ENCODE data around the gene SCAPER.
"Not testable (repeated sequence)": the region's sequence is repeated elsewhere in the genome, so short reads cannot be mapped to it uniquely, and the experiment has no call there.

SCAPER gene

DNA sequence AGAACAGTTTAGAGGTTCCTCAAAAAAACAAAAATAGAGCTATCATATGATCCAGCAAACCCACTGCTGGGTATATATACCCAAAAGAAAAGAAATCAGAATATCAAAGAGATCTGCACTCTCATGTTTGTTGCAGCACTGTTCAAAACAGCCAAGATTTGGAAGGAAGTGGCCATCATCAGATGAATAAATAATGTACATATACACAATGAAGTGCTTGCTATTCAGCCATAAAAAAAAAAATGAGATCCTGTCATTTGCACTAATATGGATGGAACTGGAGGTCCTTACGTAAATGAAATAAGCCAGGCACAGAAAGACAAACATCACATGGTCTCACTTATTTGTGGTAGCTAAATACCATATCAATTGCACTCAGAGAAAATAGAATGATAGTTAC is 58.4 kb downstream of the SCAPER start:
- no peak for DNase-seq

DNA sequence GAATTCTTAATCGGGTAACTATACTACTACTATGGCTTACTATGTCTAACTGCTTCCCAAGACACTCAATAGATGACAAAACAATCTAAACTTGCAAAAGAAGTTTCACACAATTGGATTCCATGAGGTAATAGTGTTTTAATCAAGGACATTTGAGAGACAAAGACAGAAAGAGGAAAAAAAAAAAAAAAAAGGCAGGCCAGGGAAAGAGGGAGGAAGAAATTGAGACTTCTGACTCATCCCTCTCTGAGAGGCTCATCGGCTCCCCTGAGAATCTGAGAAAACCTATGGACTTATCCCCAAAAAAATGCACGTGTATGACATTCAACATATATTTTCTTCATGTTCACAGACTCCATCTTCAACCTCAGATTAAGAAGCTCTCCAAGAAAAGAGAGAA is 61.0 kb downstream of the SCAPER start:
- no peak for DNase-seq

DNA sequence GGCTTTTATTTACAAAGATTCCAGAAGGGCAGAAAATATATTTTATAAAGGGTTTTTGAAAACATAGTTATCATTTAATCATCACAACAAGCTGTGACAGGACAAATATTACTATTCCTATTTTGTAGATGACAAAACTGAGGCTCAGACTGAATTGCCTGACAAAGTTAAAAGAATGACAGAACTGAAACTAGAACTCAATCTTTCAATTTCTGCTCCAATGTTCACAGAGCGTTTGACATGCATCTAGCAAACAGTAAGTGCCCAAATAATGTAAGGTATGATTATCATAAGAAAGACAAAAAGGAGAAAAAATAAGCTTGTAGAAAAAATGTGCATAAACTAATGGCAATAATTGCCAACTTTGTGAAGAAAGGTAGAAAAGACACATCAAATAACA is 61.9 kb downstream of the SCAPER start:
- DNase-seq: no peak

GRCh38 chr15:76840830-76841460 is 64.2 kb downstream of the SCAPER start:
- DNase-seq: peak in 1 of 2 donors; percentile 33

DNA sequence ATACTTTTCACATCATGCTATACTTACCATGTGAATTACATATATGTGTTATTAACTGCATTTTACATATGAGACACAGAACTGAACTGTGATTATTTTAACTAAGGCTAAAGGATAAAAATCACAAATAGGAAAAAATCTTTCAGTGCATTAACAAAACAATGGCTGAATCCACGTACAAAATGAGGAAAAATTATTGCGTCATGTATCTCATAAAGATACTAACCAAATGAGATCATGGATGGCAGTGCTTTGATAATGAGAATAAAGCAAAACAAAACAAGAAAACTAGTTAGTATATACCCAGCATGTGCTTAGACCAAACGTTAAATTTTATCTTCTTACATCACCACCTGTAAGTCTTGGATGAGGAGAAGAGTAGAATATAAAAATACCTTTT is 66.0 kb downstream of the SCAPER start:
- no peak for DNase-seq

DNA sequence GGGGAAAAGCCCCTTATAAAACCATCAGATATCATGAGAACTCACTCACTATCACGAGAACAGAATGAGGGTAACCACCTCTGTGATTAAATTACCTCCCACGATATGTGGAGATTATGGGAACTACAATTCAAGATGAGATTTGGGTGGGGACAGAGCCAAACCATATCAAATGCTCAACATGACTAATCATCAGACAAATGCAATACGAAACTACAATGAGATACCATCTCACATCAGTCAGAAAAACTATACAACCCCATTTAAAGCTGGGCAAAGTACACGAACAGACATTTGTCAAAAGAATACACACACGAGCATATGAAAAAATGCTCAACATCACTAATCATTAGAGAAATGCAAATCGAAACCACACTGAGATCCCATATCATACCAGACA is 67.7 kb downstream of the SCAPER start:
- no peak for DNase-seq

DNA sequence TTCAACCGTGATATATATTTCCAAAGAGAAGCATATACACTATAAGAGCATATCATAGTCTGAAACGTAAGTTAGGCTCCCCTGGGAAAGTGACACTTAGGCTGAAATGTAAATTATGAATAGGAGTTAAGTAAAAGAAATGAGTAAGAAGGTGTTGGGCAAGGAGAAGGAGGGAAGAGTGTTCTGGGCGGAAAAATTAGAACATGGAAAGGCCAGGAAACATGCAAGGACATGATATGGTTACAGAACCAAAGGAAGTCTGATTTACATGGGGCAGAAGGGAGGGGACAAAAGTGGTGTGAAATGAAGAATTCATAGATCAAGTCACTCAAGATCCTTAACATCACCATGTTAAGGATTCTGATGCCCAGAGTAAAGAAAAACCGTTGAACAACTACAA is 75.2 kb downstream of the SCAPER start:
- no peak for DNase-seq

DNA sequence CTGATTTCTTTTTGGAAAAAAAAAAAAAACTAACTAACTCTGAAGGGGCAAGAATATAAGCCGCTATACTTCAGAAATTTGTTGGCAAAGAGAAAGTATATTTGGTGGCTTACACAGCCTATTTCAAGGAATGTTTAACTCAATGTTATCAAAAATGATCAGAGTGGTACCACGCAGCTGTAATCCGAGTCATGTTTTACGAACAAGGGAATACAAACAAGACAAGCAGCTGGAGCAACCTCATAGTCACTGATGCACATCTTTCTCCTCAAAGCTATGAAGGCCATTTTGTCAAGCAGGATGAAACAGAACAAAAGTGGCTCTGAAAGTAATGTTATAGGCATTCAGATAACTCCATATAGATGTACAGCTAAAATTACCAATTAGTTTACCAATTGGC is 81.2 kb downstream of the SCAPER start:
- no peak for DNase-seq

GRCh38 chr15:76823303-76823702 is 81.8 kb downstream of the SCAPER start:
- DNase-seq: no peak

DNA sequence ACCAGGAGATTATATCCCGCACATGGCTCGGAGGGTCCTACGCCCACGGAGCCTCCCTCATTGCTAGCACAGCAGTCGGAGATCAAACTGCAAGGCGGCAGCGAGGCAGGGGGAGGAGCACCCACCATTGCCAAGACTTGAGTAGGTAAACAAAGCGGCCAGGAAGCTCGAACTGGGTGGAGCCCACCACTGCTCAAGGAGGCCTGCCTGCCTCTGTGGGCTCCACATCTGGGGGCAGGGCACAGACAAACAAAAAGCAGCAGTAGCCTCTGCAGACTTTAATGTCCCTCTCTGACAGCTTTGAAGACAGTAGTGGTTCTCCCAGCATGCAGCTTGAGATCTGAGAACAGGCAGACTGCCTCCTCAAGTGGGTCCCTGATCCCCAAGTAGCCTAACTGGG is 86.2 kb downstream of the SCAPER start:
- DNase-seq: not testable (repeated sequence)

DNA sequence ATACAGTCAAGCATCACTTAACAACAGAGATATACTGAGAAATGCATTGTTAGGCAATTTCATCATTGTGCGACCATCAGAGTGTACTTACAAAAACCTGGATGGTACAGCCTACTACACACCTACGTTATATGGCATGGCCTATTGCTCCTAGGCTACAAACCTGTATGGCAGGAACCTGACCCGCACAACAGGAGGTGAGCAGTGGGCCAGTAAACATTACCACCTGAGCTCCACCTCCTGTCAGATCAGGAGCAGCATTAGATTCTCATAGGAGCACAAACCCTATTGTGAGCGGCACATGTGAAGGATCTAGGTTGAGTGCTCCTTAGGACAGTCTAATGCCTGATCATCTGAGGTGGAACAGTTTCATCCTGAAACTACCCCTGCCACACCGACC is 89.7 kb downstream of the SCAPER start:
- DNase-seq: no peak

GRCh38 chr15:76812381-76812780 is 92.8 kb downstream of the SCAPER start:
- no peak for DNase-seq

DNA sequence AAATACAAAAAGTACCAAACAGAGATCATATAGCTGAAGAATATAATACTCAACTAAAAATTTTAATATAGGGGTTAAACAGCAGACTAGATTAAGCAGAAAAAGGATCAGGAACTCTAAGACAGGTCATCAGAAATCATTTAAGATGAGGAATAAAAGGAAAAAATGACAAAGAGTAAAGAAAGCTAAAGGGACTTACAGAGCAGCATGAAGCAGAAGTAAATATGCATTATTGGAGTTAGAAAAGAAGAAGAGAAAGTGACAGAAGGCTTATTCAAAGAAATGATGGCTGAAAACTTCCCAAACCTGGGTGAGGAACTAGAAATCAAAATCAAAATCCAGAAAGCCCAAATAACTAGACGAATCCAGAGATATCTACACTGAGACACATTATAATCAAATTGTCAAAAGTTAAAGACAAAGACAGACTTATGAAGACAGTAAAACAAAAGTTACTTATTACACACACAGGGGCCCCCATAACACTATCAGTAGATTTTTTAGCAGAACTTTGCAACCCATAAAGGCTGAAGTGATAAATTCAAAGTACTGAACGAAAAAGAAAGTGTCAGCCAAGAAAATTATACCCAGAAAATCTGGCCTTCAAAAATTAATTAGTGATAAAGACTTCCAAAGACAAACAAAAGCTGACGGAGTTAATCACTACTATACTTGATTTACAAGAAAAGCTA is 95.6 kb downstream of the SCAPER start:
- no peak for DNase-seq

- no peak for DNase-seq
Measured at GRCh38 chr15:76803049-76803571, 102.0 kb downstream of the SCAPER start.

DNA sequence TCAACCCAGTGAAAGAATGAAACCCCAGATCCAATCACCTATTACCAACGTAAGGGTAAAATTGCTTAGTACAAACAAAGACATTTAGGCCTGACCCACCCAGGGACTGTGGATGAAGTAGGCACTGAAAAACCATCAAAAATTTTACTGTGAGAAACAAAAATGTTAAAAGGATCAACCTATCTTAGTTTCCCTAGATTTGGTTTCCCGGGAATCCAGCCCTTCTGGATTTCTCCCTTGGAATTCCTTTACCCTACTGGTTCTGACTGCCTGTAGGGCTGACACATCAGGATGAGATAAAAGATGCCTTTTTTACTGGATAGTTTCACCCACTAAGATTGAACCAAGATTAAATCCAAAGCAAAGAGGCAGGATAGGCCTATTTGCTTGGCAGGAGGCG is 102.7 kb downstream of the SCAPER start:
- DNase-seq: no peak

- DNase-seq: no peak
Measured at GRCh38 chr15:76799760-76800159, 105.4 kb downstream of the SCAPER start.

GRCh38 chr15:76795217-76795616 is 109.9 kb downstream of the SCAPER start:
- DNase-seq: no peak

DNA sequence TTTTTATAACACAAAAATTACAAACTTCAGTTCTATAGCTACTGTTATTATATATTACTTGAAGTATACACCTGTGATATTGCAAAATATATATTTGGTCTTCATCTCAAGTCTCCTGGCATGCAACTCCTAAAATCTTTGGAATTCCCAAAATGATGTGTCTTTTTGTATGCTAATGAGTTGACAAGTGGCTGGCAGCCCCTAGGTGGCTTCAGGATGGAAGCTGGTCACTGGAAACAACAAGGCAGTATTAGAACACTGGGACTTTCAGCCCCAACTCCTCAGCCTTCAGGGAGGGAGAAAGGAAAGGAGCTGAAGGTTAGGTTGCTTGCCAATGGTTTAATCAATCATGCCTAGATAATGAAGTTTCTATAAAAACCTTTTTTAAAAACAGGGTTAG is 112.0 kb downstream of the SCAPER start:
- no peak for DNase-seq

DNA sequence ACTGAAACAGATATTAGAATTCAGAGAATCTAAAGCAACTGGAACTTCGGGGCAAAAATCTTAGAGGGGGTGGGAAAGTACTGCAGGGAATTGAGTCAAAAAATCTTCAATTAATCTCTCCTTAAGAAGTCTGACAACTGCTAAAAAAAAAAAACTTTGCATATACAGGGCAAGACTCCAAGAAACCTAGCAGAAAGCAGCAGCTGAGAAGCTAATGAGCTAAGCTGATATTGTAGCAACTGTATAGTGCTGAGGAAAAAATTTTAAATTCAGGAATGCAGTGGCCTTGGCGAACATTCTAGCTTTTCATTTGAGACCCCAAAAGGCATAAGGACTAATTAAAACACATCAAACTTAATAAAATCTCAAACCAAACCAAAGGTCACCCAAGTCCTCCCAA is 113.6 kb downstream of the SCAPER start:
- DNase-seq: no peak

DNA sequence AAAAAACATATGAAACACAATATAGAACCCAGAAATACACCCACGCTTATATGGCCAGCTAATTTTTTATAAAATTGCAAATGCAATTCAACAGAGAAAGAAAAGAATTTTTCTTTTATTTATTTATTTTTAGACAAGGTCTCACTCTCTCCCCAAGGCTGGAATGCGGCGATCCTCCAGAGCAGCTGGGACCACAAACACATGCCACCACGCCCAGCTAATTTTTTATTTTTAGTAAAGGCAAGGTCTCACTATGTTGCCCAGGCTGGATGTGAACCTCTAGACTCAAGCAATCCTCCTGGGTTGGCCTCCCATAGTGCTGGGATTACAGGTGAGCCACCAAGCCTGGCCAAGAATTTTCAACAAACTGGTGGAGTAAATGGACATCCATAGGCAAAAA is 117.9 kb downstream of the SCAPER start:
- no peak for DNase-seq

DNA sequence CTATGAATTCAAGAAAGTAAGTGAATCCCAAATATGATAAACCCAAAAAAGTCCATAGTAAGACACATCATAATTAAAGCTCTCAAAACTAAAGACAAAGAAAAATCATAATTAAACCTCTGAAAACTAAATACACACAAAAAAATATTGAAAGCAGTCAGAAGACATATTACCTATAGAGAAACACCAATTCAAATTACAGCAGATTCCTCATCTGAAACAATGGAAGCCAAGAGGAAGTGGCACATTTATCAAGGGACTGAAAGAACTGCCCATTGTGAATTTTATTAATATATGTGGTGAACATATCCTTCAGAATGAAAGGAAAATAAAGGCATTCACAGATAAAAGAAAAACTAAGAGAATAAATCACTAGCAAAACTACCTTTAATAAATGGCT is 128.2 kb downstream of the SCAPER start:
- DNase-seq: no peak

- no peak for DNase-seq
Measured at GRCh38 chr15:76776480-76776879, 128.7 kb downstream of the SCAPER start.

DNA sequence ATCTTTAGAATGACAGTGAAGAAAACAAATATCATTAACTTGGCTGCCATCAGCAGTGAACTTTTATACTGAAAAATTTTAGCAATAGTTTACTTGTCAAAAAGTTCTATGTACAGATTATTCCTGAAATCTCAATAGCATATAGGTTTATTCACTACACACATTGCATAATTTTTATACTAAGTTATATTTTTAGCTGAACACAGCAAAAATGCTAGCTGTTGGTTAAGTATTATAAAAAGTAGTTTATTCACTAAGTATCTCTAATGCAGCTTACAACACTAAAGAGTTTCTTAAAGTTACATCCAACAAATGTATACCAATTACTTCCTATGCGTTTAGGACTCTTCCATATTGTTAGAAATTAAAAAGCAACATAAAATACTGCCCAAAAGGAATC is 131.9 kb downstream of the SCAPER start:
- DNase-seq: no peak

DNA sequence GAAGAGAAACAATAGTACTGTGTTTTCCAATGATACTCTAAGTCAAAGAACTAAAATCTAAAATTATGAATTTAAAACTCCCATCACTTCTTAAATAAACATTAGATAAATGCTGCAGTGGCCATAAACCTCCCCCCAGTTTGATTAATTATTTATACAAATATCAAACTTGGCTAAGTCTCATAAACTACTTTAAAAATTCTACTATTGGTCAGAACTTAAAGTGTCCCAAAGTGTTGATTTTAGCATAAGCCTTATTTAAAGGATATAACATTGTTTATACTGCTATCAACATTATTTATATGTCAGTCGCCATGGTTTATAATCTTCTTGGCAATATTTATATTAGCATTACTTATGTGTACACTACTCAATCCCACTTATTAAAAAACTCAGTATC is 132.4 kb downstream of the SCAPER start:
- no peak for DNase-seq

DNA sequence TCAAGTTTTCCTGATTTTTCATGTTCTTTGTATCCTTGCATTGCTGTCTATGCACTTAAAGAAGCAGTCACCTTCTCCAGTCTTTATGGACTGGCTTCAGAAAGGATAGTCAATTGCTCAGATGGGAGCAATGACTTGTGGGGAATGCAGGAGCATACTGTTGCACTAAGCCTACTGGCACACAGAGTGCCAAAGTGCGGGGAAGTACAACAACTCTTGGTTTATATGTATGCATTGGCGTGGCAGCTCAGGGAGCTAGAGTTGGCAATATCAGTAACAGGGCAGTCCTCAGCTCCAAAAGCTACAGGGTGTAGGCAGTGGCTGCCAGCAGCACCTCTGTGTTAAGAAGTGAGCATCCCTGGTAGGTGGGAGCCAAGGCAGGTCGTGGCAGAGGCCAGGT is 141.1 kb downstream of the SCAPER start:
- DNase-seq: no peak

All from CD4-positive, alpha-beta T cell treated with Interferon alpha-2 for 1 hour (primary cell).